ENCODE measurements around the gene DDX10. TPM values are rescaled to one million over a fixed set of nuclear protein-coding genes. Genes with fewer than 3 reads are reported as not detected.

The DDX10 gene
- total RNA-seq, 4 donors from 2014 or later, result 27.9 to 511 (median 31.5) TPM

DNA sequence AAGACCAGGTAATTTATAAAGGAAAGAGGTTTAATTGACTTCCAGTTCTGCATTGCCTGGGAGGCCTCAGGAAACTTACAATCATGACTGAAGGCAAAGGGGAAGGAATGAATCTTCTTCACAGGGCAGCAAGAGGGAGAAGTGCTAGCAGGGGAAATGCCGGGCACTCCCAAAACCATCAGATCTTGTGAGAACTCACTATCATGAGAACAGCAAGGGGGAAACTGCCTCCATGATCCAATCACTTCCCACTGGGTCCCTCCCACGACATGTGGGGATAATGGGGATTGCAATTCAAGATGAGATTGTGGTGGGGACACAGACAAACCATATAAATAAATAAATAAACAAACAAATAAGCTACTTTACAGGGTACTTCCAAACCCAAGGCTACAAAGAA is 42.5 kb upstream of the DDX10 start:
- intact Hi-C loops (cut with DNase I; ENCODE audit: low total_unique reads), result no loop called here
- no peaks in the 10 kb centered on the region for H3K4me1 ChIP-seq
- no peak overlapping the region for H3K4me3 ChIP-seq
- no peak for TF ChIP-seq POLR2A (IDR thresholded peaks at IDR 0.05)
- TF ChIP-seq, protein P1, sequence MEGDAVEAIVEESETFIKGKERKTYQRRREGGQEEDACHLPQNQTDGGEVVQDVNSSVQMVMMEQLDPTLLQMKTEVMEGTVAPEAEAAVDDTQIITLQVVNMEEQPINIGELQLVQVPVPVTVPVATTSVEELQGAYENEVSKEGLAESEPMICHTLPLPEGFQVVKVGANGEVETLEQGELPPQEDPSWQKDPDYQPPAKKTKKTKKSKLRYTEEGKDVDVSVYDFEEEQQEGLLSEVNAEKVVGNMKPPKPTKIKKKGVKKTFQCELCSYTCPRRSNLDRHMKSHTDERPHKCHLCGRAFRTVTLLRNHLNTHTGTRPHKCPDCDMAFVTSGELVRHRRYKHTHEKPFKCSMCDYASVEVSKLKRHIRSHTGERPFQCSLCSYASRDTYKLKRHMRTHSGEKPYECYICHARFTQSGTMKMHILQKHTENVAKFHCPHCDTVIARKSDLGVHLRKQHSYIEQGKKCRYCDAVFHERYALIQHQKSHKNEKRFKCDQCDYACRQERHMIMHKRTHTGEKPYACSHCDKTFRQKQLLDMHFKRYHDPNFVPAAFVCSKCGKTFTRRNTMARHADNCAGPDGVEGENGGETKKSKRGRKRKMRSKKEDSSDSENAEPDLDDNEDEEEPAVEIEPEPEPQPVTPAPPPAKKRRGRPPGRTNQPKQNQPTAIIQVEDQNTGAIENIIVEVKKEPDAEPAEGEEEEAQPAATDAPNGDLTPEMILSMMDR (IDR thresholded peaks at IDR 0.05), result no peak
- H3K27me3 ChIP-seq, result no peaks in the 10 kb centered on the region
- H3K27ac ChIP-seq, result no peak overlapping the region
- H3K36me3 ChIP-seq, result no peaks in the 10 kb centered on the region
- no peak for DNase-seq
- H3K9me3 ChIP-seq, result no peaks in the 10 kb centered on the region

DNA sequence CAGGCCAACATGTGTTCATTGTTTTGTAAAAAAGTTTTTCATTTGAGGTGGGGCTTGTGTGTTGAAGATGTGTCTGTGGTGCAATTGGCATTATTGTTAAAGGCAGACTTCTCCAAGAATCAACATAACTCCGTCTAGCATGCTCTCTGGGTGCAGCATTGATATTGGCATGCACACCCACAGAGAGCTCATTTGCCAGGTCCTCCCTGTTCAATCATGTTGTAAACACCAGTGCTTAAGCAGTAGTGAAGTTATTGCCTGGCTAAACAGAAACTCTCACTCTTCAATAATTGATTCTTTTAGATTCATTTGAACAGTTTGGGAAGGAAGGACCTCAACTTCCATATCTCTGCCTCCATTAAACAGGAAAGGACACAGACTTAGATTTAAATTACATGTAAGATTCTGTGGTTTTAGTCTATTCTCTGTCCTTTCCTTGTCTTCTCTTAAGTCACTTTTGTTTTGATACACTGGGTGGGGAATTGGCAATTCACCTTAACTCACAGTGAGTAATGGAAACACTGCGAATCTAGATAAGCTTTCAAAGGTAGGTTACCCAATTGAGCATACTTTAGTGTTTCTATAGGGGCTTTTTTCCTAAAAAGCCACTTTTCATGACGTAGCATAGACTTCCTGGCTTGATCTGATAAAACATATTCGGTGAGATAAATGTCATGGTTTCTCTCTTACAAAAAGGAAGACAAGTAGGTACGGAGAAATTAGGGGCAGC is 40.5 kb upstream of the DDX10 start:
- TF ChIP-seq, protein P1 (IDR thresholded peaks at IDR 0.05), result no peak
- TF ChIP-seq POLR2A (IDR thresholded peaks at IDR 0.05), result no peak
- Histone ChIP-seq H3K4me1 (no peaks in the 10 kb centered on the region), H3K4me3 (no peak overlapping the region), H3K27ac (no peak overlapping the region), H3K27me3 (no peaks in the 10 kb centered on the region), H3K9me3 (no peaks in the 10 kb centered on the region), H3K36me3 (no peaks in the 10 kb centered on the region)
- DNase-seq, result no peak
- intact Hi-C loops (cut with DNase I; ENCODE audit: low total_unique reads), result no loop called here

DNA sequence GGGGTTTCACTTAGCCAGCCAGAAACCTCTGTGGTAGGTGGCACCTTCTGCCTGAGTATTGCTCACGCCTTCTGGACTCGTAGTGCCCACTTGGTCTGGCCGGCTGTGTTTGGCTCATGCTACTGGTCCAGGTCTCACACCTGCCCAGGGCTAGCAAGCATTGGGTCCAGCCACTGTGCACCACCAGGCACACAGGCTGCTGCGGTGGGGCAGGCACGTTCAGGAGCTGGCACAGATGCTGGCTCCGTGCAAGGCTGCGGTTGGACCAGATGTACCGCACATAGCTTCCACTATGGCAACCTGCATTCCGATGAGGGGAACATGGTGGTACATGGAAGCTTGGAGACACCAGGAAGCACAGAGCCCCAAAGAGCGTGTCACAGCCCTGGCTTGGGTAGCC is 36.5 kb upstream of the DDX10 start:
- Histone ChIP-seq H3K36me3 (no peaks in the 10 kb centered on the region), H3K4me1 (no peaks in the 10 kb centered on the region), H3K9me3 (no peaks in the 10 kb centered on the region), H3K27me3 (no peaks in the 10 kb centered on the region), H3K27ac (no peak overlapping the region), H3K4me3 (no peak overlapping the region)
- no peak for DNase-seq
- intact Hi-C loops (cut with DNase I; ENCODE audit: low total_unique reads), result no loop called here
- TF ChIP-seq, protein P1 (IDR thresholded peaks at IDR 0.05), result no peak
- TF ChIP-seq POLR2A (IDR thresholded peaks at IDR 0.05), result no peak

DNA sequence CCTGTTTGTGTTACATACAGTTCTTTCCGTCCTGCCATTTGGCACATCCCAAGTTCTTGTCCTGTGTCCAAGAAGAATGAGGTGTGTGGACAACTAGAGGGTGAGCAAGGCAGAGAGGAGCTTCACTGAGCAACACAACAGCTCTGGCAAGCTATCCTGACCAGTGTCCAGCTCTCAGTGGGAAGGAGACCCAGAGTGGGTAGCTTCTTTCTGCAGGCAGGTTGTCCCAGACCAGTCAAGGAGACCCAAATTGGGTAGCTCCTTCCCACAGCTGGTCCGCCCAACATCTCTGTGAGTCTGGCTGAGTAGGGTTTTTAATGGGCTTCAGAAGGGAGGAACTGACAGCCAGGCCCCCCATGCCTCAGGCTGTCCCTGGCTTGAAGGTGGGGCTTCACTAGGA is 36.1 kb upstream of the DDX10 start:
- no peak for TF ChIP-seq POLR2A (IDR thresholded peaks at IDR 0.05)
- TF ChIP-seq, protein P1 (IDR thresholded peaks at IDR 0.05), result no peak
- Histone ChIP-seq H3K27me3 (no peaks in the 10 kb centered on the region), H3K36me3 (no peaks in the 10 kb centered on the region), H3K4me3 (no peak overlapping the region), H3K27ac (no peak overlapping the region), H3K9me3 (no peaks in the 10 kb centered on the region), H3K4me1 (no peaks in the 10 kb centered on the region)
- intact Hi-C loops (cut with DNase I; ENCODE audit: low total_unique reads), result no loop called here
- DNase-seq, result no peak

DNA sequence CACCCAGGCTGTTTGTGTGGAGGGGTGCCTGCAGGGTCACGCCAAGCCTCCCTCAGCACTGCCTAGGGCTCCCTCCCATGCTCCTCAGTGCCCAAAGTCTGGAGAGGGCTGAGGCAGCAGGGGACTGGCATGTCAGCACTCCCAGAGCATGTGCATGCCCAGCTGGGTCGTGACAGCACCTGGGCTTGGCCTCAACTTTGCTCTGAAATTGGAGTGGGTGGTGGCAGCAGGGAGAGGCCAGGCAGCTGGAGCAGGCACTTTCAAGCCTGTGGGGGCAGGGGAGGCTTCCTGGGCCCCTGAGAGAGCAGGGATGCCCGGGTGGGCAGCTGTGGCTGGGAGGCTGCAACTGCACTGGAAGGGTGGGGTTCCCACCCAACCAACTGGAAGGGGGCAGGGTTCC is 35.6 kb upstream of the DDX10 start:
- intact Hi-C loops (cut with DNase I; ENCODE audit: low total_unique reads), result no loop called here
- TF ChIP-seq POLR2A (IDR thresholded peaks at IDR 0.05), result no peak
- TF ChIP-seq, protein P1 (IDR thresholded peaks at IDR 0.05), result no peak
- Histone ChIP-seq H3K36me3 (no peaks in the 10 kb centered on the region), H3K4me3 (no peak overlapping the region), H3K9me3 (no peaks in the 10 kb centered on the region), H3K27me3 (no peaks in the 10 kb centered on the region), H3K4me1 (no peaks in the 10 kb centered on the region), H3K27ac (no peak overlapping the region)
- no peak for DNase-seq

Data from uterus (tissue), 4 donors.